Smooth muscle cell of the pulmonary artery (primary cell): ENCODE results near the gene ACTN4. TPM values are rescaled to one million over a fixed set of nuclear protein-coding genes. Genes with fewer than 3 reads are reported as not detected.

Experiments used
- total RNA-seq: library from RNA; depleted of rRNA; stranded (reverse); fragments of >200 nt; gene quantifications from 2 replicates; pipeline ENCODE4 v1.2.3, GENCODE V29; 2014

ACTN4 gene
- 515 and 707 TPM in 2 replicates for total RNA-seq

GRCh38 chr19:38647368-38647965 is at the start of gene ACTN4:
ACTN4 (plus strand) TSS chr19:38647649; CDS start chr19:38647746, 97 bp downstream.

GRCh38 chr19:38617764-38618589 is 29.5 kb upstream of the ACTN4 start, which contains the start of gene MAP4K1:
MAP4K1 (minus strand) TSS chr19:38617953; CDS start chr19:38617895, 58 bp downstream.

GRCh38 chr19:38618590-38619360 is 28.7 kb upstream of the ACTN4 start, which contains the start of gene EIF3K:
EIF3K (plus strand) TSS chr19:38619188; CDS start chr19:38619269, 81 bp downstream.

GRCh38 chr19:38744298-38744681 is 96.8 kb downstream of the ACTN4 start, which contains the start of gene CAPN12:
CAPN12 (minus strand) TSS chr19:38744474; CDS start chr19:38744165, 309 bp downstream.

GRCh38 chr19:38773469-38774177 is 126.2 kb downstream of the ACTN4 start, which contains the start of gene LGALS7:
LGALS7 (minus strand) TSS chr19:38773517; CDS start chr19:38773492, 25 bp downstream.

Other genes with a start within 250 kb of the ACTN4 start
- gene FAM98C, start 244.6 kb upstream of the ACTN4 start, total RNA-seq: 8.7 and 9.1 TPM in 2 replicates
- not detected in 2 replicates for gene RASGRP4, start 221.4 kb upstream of the ACTN4 start, total RNA-seq
- under 0.01 and 0.03 TPM in 2 replicates for gene RYR1, start 214.0 kb upstream of the ACTN4 start, total RNA-seq
- gene MAP4K1, start 29.7 kb upstream of the ACTN4 start, total RNA-seq: 0.07 and 0.46 TPM in 2 replicates
- gene EIF3K, start 28.5 kb upstream of the ACTN4 start, total RNA-seq: 202 and 241 TPM in 2 replicates
- gene CAPN12, start 96.8 kb downstream of the ACTN4 start, total RNA-seq: 0.13 TPM in 1 of 2 replicates, not detected in the other
- gene LGALS7, start 125.9 kb downstream of the ACTN4 start, total RNA-seq: not detected in 2 replicates
- gene LGALS7B, start 141.6 kb downstream of the ACTN4 start, total RNA-seq: not detected in 2 replicates
- gene LGALS4, start 165.3 kb downstream of the ACTN4 start, total RNA-seq: not detected in 2 replicates
- 30.0 and 37.6 TPM in 2 replicates for gene ECH1, start 184.1 kb downstream of the ACTN4 start, total RNA-seq
- 144 and 174 TPM in 2 replicates for gene HNRNPL, start 202.3 kb downstream of the ACTN4 start, total RNA-seq
- 1.6 and 2.6 TPM in 2 replicates for gene RINL, start 230.6 kb downstream of the ACTN4 start, total RNA-seq